ENCODE measurements around the gene MTERF2.

GRCh38 chr12:106975993-106976658, 10.8 kb downstream of the MTERF2 start:
- TF ChIP-seq CTCF (conservative IDR thresholded peaks at IDR 0.05; ENCODE audit: low read length), result no peak
- no peak for TF ChIP-seq EZH2phosphoT487 (IDR thresholded peaks at IDR 0.05; ENCODE audit: borderline replicate concordance, low read depth, low read length)
